Psoas muscle (tissue), 8 donors: Measurements from ENCODE around the gene CAMTA1. TPM values are rescaled to one million over a fixed set of nuclear protein-coding genes. Genes with fewer than 3 reads are reported as not detected.

ENCODE experiments used
- ATAC-seq, 4 donors: fragments of 200-7000 bp; cut with Tn5 transposase; one replicate each; pipeline ENCODE4 v1.9.1; 2020; ENCODE audit warnings: moderate library complexity in 3 of 4, mild to moderate bottlenecking in 2 of 4
- DNase-seq, 2 donors: peaks; one replicate each; pipeline ENCODE4 v3.0.0-alpha.2; 2020
- H3K27ac ChIP-seq: fragments of 200-600 bp; one replicate; pipeline ENCODE4 v1.8.0; 2022
- H3K27me3 ChIP-seq, 3 donors: fragments of 200-600 bp in 1 of 3; one replicate each; pipeline versions ENCODE4 v1.6.1 to v1.8.0; 2013 to 2022; ENCODE audit warnings: low read length in 2 of 3, mild to moderate bottlenecking in 2 of 3, moderate library complexity in 1 of 3; ENCODE audit not compliant: insufficient read depth in 3 of 3
- H3K36me3 ChIP-seq, 2 donors: fragments of 200-600 bp in 1 of 2; one replicate each; pipeline versions ENCODE4 v1.6.1 to v1.8.0; 2013 to 2022; ENCODE audit warnings: low read depth in 1 of 2, mild to moderate bottlenecking in 1 of 2, moderate library complexity in 1 of 2; ENCODE audit not compliant: insufficient read depth in 1 of 2
- H3K4me1 ChIP-seq: fragments of 200-600 bp; one replicate; pipeline ENCODE4 v1.8.0; 2022
- H3K4me3 ChIP-seq: fragments of 200-600 bp; one replicate; pipeline ENCODE4 v1.8.0; 2022; ENCODE audit warnings: mild to moderate bottlenecking
- H3K9me3 ChIP-seq: fragments of 200-600 bp; one replicate; pipeline ENCODE4 v1.8.0; 2022
- WGBS, 3 donors: extraction: QIAGEN DNeasy Blood & Tissue Kit; methylation state at CpG; one replicate each; pipeline versions ENCODE4 v1.1.6 to v1.1.7; 2013; 5-methylcytosine and 5-hydroxymethylcytosine counted together
- intact Hi-C, 2 donors: fragments of 100-400 bp; cut with DNase I; formaldehyde crosslinking; loops; one replicate each; pipeline versions ENCODE4 v1.11.0 to v1.14.2; 2022
- polyA plus RNA-seq, 3 donors: library from polyadenylated mRNA; stranded (reverse); fragments of 200-250 nt; gene quantifications; one replicate each; pipeline ENCODE4 v1.2.3, GENCODE V29; 2013
- total RNA-seq, 4 donors: library from RNA; stranded (reverse); fragmentation: NEBNext Ultra II Directional in 2 of 4; extraction: Animal tissue kit (Norgen Biotek cat#: 25700) in 2 of 4; gene quantifications; one replicate each; pipeline versions ENCODE4 v1.2.1 to v1.2.4, GENCODE V29; 2021 to 2023
- TF ChIP-seq, protein P1 (sequence below): fragments of 200-600 bp; IDR thresholded peaks from one replicate; pipeline ENCODE4 v1.8.0; 2022; ENCODE audit warnings: antibody characterized with exemption
- donor health status: healthy with polysubstance abuse.
- donor health status: DM: no; HTN: no; CAD: no; lungs with moderate emphysema.
- donor health status: Bipolar disorder and iron deficiency.
- donor health status: healthy.
- donor health status: DM: yes; HTN: yes; CAD: no.
- donor health status: DM: no; HTN: no; CAD: no.
- donor health status: DM: no; HTN: no; CAD: no.
- donor health status: DM: yes; HTN: yes; CAD: no.

CAMTA1 gene
- total and polyA plus RNA-seq, 7 donors: 64.6 to 206 (median 76.5) TPM

DNA sequence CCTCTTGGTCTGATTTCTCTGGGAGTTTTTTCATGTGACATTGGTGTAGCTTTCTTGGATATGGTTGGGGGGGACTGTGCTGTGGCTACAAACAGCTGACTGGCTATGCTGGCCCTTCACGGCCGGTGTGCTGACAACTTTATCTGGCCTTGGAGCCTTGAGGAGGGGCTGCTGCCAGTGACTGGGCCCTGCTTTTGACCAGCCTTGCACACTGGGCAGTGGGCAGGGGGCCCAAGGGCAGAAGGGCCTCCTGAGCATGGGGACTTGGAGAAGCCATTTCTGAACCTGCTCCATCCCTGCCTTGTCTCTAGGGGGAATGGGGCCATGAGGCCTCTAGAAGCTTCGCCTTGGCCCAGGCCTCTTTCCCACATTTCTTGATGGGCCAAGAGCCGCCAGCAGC lies 139.6 kb downstream of the CAMTA1 start:
- no peak overlapping the region for H3K27ac ChIP-seq
- H3K36me3 ChIP-seq: no peaks in the 10 kb centered on the region
- intact Hi-C loops: loop anchor here in 1 of 2 donors (5.0 kb wide), 1 partner anchor 82 kb away; no protein-coding TSS in a partner anchor
- no peaks in the 10 kb centered on the region for H3K27me3 ChIP-seq
- TF ChIP-seq, protein P1, sequence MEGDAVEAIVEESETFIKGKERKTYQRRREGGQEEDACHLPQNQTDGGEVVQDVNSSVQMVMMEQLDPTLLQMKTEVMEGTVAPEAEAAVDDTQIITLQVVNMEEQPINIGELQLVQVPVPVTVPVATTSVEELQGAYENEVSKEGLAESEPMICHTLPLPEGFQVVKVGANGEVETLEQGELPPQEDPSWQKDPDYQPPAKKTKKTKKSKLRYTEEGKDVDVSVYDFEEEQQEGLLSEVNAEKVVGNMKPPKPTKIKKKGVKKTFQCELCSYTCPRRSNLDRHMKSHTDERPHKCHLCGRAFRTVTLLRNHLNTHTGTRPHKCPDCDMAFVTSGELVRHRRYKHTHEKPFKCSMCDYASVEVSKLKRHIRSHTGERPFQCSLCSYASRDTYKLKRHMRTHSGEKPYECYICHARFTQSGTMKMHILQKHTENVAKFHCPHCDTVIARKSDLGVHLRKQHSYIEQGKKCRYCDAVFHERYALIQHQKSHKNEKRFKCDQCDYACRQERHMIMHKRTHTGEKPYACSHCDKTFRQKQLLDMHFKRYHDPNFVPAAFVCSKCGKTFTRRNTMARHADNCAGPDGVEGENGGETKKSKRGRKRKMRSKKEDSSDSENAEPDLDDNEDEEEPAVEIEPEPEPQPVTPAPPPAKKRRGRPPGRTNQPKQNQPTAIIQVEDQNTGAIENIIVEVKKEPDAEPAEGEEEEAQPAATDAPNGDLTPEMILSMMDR: no peak
- H3K9me3 ChIP-seq: no peaks in the 10 kb centered on the region
- peaks cover 17% of the 10 kb centered on the region for H3K4me1 ChIP-seq
- WGBS, 3 donors: 77 to 84% (median 82%) methylated on average over 4 of the region's 4 CpGs
- no peak for ATAC-seq
- DNase-seq: no peak
- no peak overlapping the region for H3K4me3 ChIP-seq

DNA sequence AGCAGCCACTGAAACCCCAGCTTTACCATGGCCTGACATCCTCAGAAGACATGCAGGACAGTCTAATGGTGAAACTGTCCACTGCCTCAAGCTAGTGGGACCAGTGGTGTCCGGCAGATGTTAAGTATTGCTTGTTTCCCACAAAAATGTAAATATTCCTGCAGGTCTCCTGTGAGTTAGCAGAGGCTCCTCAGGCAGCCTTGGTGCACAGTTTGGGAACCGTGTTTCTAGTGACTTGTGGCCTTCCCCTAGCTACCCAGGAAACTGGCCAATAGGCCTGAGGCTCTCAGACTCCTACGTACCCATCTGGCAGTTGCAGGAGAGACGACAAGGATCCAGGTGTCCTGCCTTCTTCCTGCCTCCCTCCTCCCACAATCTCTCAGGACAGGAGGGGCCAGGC lies 142.4 kb downstream of the CAMTA1 start:
- H3K27me3 ChIP-seq: no peaks in the 10 kb centered on the region
- DNase-seq: no peak
- H3K36me3 ChIP-seq: no peaks in the 10 kb centered on the region
- WGBS, 3 donors: 68 to 79% (median 68%) methylated on average over 4 of the region's 4 CpGs
- intact Hi-C loops: no loop called here
- no peak overlapping the region for H3K27ac ChIP-seq
- H3K4me3 ChIP-seq: no peak overlapping the region
- H3K4me1 ChIP-seq: peaks cover 10% of the 10 kb centered on the region
- TF ChIP-seq, protein P1: no peak
- no peaks in the 10 kb centered on the region for H3K9me3 ChIP-seq
- ATAC-seq: no peak

DNA sequence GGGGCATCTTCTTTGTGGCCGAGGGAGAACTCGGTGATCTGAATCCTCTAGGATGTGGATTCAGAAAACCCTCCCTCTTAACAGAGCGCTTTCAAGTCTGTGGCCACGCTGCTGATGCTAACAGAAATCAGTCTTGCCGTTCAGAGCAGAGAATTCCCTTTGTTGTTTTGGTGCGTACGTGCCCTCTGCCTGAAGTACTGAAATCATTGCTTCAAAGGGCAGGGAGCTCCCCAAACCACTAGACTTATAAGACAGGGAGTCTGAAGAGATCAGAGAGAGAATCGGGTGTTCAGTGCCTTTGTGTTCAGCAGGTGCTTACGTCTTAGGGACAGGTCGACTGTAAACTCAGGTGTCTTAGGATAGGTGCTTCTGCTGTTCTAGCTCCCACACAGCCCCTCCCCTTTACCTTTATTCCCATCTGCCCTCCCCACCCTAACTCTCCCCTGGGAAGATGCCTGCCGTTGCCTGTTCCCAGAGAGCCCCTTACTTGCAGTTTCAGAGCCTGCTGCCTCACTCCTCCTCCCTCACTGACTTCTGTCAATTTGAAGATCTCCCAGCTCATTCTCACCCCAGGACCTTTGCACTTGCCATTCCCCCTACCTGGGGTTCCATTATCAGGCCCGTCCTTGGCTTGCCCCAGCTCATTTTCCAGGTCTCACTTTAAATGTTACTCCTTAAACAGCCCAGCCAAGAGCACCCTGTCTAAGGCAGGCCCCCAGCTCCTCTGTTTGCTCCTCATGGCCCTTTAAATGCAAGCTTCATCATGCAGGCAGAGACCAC lies 143.0 kb downstream of the CAMTA1 start:
- Histone ChIP-seq H3K27me3 (no peaks in the 10 kb centered on the region), H3K36me3 (no peaks in the 10 kb centered on the region), H3K4me3 (no peak overlapping the region), H3K27ac (no peak overlapping the region), H3K9me3 (no peaks in the 10 kb centered on the region), H3K4me1 (peaks cover 3% of the 10 kb centered on the region)
- TF ChIP-seq, protein P1: no peak
- WGBS, 3 donors: 79 to 84% (median 81%) methylated on average over 12 of the region's 12 CpGs
- ATAC-seq (no peak), DNase-seq (no peak)
- intact Hi-C loops: no loop called here

- H3K4me3 ChIP-seq: no peak overlapping the region
- intact Hi-C loops: no loop called here
- no peak overlapping the region for H3K27ac ChIP-seq
- DNase-seq: no peak
- H3K9me3 ChIP-seq: no peaks in the 10 kb centered on the region
- WGBS, 3 donors: 64 to 76% (median 67%) methylated on average over 8 of the region's 8 CpGs
- TF ChIP-seq, protein P1: no peak
- H3K27me3 ChIP-seq: peaks cover 0 to 18% (median 3%) of the 10 kb centered on the region in 3 donors
- H3K4me1 ChIP-seq: no peaks in the 10 kb centered on the region
- H3K36me3 ChIP-seq: no peaks in the 10 kb centered on the region
- no peak for ATAC-seq
Measured at GRCh38 chr1:6930732-6931300, 145.6 kb downstream of the CAMTA1 start.
